ENCODE results near the gene CIART.
A peak's percentile ranks its signal among the peaks of the same experiment; 100 is the strongest.

Gene CIART

GRCh38 chr1:150256554-150257341 is 25.6 kb upstream of the CIART start:
- peak overlapping the region; percentile 58; the same call in 1 of the 2 replicates for H3K27ac ChIP-seq
- TF ChIP-seq ZFX (IDR thresholded peaks at IDR 0.05; ENCODE audit: borderline replicate concordance) (no peak), CTCF (IDR thresholded peaks at IDR 0.05) (no peak)

- H3K27ac ChIP-seq, result no peak within 1 kb of the TSS
- TF ChIP-seq ZFX (IDR thresholded peaks at IDR 0.05; ENCODE audit: borderline replicate concordance) (no peak), CTCF (IDR thresholded peaks at IDR 0.05) (no peak)
Observed at GRCh38 chr1:150257624-150258585, 24.4 kb upstream of the CIART start, which contains the start of gene CA14. CA14 (plus strand) TSS chr1:150257774; CDS start chr1:150258129, 355 bp downstream.

GRCh38 chr1:150259217-150259616 is 23.1 kb upstream of the CIART start:
- peak overlapping the region; percentile 73 for H3K27ac ChIP-seq
- TF ChIP-seq ZFX (IDR thresholded peaks at IDR 0.05; ENCODE audit: borderline replicate concordance), result no peak

GRCh38 chr1:150259758-150260669 is 22.3 kb upstream of the CIART start:
- TF ChIP-seq ZFX (IDR thresholded peaks at IDR 0.05; ENCODE audit: borderline replicate concordance) (no peak), CTCF (IDR thresholded peaks at IDR 0.05) (no peak)
- H3K27ac ChIP-seq, result peak overlapping the region; percentile 73

GRCh38 chr1:150261367-150261766 is 21.0 kb upstream of the CIART start:
- TF ChIP-seq CTCF (IDR thresholded peaks at IDR 0.05) (no peak), ZFX (IDR thresholded peaks at IDR 0.05; ENCODE audit: borderline replicate concordance) (no peak)
- H3K27ac ChIP-seq, result no peak overlapping the region

- no peak for TF ChIP-seq CTCF (IDR thresholded peaks at IDR 0.05)
- TF ChIP-seq ZFX (IDR thresholded peaks at IDR 0.05; ENCODE audit: borderline replicate concordance), result no peak
- H3K27ac ChIP-seq, result peak overlapping the region; percentile 20; the same call in 1 of the 2 replicates
Observed at GRCh38 chr1:150262388-150263320, 19.7 kb upstream of the CIART start.
